ENCODE measurements around the gene MEI1. TPM values are rescaled to one million over a fixed set of nuclear protein-coding genes. Genes with fewer than 3 reads are reported as not detected.

MEI1 gene
- total and polyA plus RNA-seq, 3 donors from 2014 or later: 43.5 to 103 (median 47.6) TPM

GRCh38 chr22:41752011-41752970 is 53.0 kb downstream of the MEI1 start:
- TF ChIP-seq POLR2A (IDR thresholded peaks at IDR 0.05) (no peak), CTCF (IDR thresholded peaks at IDR 0.05) (no peak)
- Histone ChIP-seq H3K9me3 (no peaks in the 10 kb centered on the region), H3K27ac (no peak overlapping the region), H3K27me3 (no peaks in the 10 kb centered on the region), H3K36me3 (ENCODE audit: low read depth, missing control alignments) (no peaks in the 10 kb centered on the region), H3K4me1 (no peaks in the 10 kb centered on the region), H3K4me3 (no peak overlapping the region)
- DNase-seq: no peak
- intact Hi-C loops (cut with DNase I; ENCODE audit: low total_unique reads): no loop called here
- 90 to 95% methylated on average over 5 of the region's 5 CpGs for WGBS, 2 donors

DNA sequence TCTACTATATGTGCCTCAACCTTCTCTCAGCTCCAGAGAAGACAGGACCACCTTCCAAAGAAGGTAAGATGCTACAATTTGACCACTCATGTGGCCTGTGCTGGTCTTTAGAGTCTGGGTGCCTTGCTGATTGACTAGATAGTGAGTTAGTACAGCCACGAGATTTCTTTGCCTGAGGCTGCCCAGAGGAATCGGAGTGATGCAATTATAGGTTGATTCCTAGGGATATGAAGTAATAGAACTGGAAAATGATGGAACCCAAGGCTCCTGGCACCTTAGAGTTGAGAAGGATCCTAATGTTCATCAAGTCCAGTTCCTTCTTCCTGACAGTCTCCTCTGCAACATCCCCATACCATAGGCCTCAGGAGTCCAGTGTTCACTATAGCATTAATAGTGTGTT is 54.7 kb downstream of the MEI1 start:
- H3K4me3 ChIP-seq: no peak overlapping the region
- no peaks in the 10 kb centered on the region for H3K9me3 ChIP-seq
- no peak for DNase-seq
- TF ChIP-seq CTCF (IDR thresholded peaks at IDR 0.05): no peak
- TF ChIP-seq POLR2A (IDR thresholded peaks at IDR 0.05): no peak
- intact Hi-C loops (cut with DNase I; ENCODE audit: low total_unique reads): no loop called here
- H3K4me1 ChIP-seq: no peaks in the 10 kb centered on the region
- no peak overlapping the region for H3K27ac ChIP-seq
- no peaks in the 10 kb centered on the region for H3K27me3 ChIP-seq
- H3K36me3 ChIP-seq (ENCODE audit: low read depth, missing control alignments): no peaks in the 10 kb centered on the region
- WGBS, 2 donors: 44 to 50% methylated on average over 2 of the region's 2 CpGs

- no peaks in the 10 kb centered on the region for H3K9me3 ChIP-seq
- H3K4me1 ChIP-seq: no peaks in the 10 kb centered on the region
- H3K36me3 ChIP-seq (ENCODE audit: low read depth, missing control alignments): no peaks in the 10 kb centered on the region
- H3K27me3 ChIP-seq: no peaks in the 10 kb centered on the region
- TF ChIP-seq CTCF (IDR thresholded peaks at IDR 0.05) (no peak), POLR2A (IDR thresholded peaks at IDR 0.05) (no peak)
- no peak overlapping the region for H3K4me3 ChIP-seq
- no peak for DNase-seq
- intact Hi-C loops (cut with DNase I; ENCODE audit: low total_unique reads): no loop called here
- WGBS, 2 donors: 95% methylated on average over 5 of the region's 5 CpGs
- no peak overlapping the region for H3K27ac ChIP-seq
Observed at GRCh38 chr22:41757502-41757901, 58.2 kb downstream of the MEI1 start.

DNA sequence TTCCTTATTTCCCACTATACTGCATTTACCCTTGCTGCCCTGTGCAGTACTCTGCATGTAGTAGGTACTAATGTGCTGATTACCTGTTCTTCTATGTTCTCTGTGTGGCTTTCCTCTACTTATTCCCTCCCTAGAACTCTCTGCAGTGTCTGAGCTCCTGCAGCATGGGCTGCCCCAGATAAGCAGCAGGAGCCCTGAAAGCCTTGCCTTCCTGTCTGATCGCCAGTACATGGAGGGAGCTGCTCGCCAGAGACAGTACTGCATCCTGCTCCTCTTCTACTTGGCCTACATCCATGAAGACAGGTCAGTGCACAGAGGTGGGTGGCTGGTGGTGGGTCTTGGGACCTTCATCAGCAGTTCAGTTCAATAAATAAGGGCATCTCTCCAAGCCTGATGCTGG is 58.9 kb downstream of the MEI1 start:
- DNase-seq: no peak
- WGBS, 2 donors: 37 to 49% methylated on average over 2 of the region's 2 CpGs
- Histone ChIP-seq H3K9me3 (no peaks in the 10 kb centered on the region), H3K27me3 (no peaks in the 10 kb centered on the region), H3K27ac (no peak overlapping the region), H3K4me3 (no peak overlapping the region), H3K4me1 (no peaks in the 10 kb centered on the region), H3K36me3 (ENCODE audit: low read depth, missing control alignments) (no peaks in the 10 kb centered on the region)
- intact Hi-C loops (cut with DNase I; ENCODE audit: low total_unique reads): no loop called here
- no peak for TF ChIP-seq POLR2A (IDR thresholded peaks at IDR 0.05)
- no peak for TF ChIP-seq CTCF (IDR thresholded peaks at IDR 0.05)

Measured in testis (tissue), 3 donors.